OCI-LY1 (cell line): ENCODE measurements around the gene SDHD.
"Not testable (repeated sequence)": the region's sequence is repeated elsewhere in the genome, so short reads cannot be mapped to it uniquely, and the experiment has no call there.

Experiments used
- H2AFZ ChIP-seq: fragments of 200-600 bp; sonication (generic), shearing (Covaris generic); 2 replicates; pipeline ENCODE4 v1.6.0; 2014; ENCODE audit warnings: antibody characterized with exemption, mild to moderate bottlenecking, low read length
- H3F3A ChIP-seq: fragments of 200-600 bp; sonication (generic), shearing (Covaris generic); 2 replicates; pipeline ENCODE4 v1.6.0; 2014; ENCODE audit warnings: mild to moderate bottlenecking, antibody characterized with exemption, low read length, moderate library complexity; ENCODE audit not compliant: insufficient read depth
- H3K27ac ChIP-seq: fragments of 200-600 bp; sonication (generic); 2 replicates; pipeline ENCODE4 v1.5.1; 2014; ENCODE audit warnings: low read length, mixed run types, mild to moderate bottlenecking, low read depth; ENCODE audit not compliant: poor library complexity, severe bottlenecking
- H3K27me3 ChIP-seq: fragments of 200-600 bp; sonication (generic); 2 replicates; pipeline ENCODE4 v1.6.0; 2014; ENCODE audit warnings: antibody characterized with exemption, mild to moderate bottlenecking, low read length, moderate library complexity; ENCODE audit not compliant: insufficient read depth
- H3K36me3 ChIP-seq: fragments of 200-600 bp; sonication (generic); 2 replicates; pipeline ENCODE4 v1.6.1; 2014; ENCODE audit warnings: mild to moderate bottlenecking, antibody characterized with exemption, low read length, moderate library complexity, mixed read lengths; ENCODE audit not compliant: insufficient read depth
- H3K4me1 ChIP-seq: fragments of 200-600 bp; sonication (generic); 2 replicates; pipeline ENCODE4 v1.5.1; 2014; ENCODE audit warnings: mild to moderate bottlenecking, low read length, moderate library complexity; ENCODE audit not compliant: insufficient read depth, severe bottlenecking
- H3K4me2 ChIP-seq: fragments of 200-600 bp; sonication (generic), shearing (Covaris generic); 2 replicates; pipeline ENCODE4 v1.6.1; 2014; ENCODE audit warnings: low read length
- H3K4me3 ChIP-seq: fragments of 200-600 bp; sonication (generic); 2 replicates; pipeline ENCODE4 v1.5.1; 2014; ENCODE audit warnings: low read length, low read depth, mild to moderate bottlenecking, mixed read lengths; ENCODE audit not compliant: poor library complexity, severe bottlenecking
- H3K79me2 ChIP-seq: fragments of 200-600 bp; shearing (Covaris generic); 2 replicates; pipeline ENCODE4 v1.6.1; 2016; ENCODE audit warnings: mixed run types, low read length, mixed read lengths; ENCODE audit not compliant: insufficient read depth
- H3K9ac ChIP-seq: fragments of 200-600 bp; sonication (generic), shearing (Covaris generic); 2 replicates; pipeline ENCODE4 v1.6.1; 2014; ENCODE audit warnings: mild to moderate bottlenecking, low read length, mixed read lengths
- H3K9me2 ChIP-seq: fragments of 200-600 bp; sonication (generic), shearing (Covaris generic); 2 replicates; pipeline ENCODE4 v1.6.1; 2014; ENCODE audit warnings: low read depth, mild to moderate bottlenecking, low read length, mixed read lengths
- H3K9me3 ChIP-seq: fragments of 200-600 bp; shearing (Covaris generic); 2 replicates; pipeline ENCODE4 v1.6.1; 2014; ENCODE audit warnings: low read length, mixed read lengths
- H4K20me1 ChIP-seq: fragments of 200-600 bp; sonication (generic), shearing (Covaris generic); 2 replicates; pipeline ENCODE4 v1.6.0; 2016; ENCODE audit warnings: mild to moderate bottlenecking, low read length; ENCODE audit not compliant: insufficient read depth
- CTCF ChIP-seq: fragments of 200-600 bp; sonication (generic), shearing (Covaris generic); IDR thresholded peaks from 2 replicates; pipeline ENCODE4 v1.5.1; 2017; ENCODE audit warnings: mild to moderate bottlenecking, antibody characterized with exemption, low read length, moderate library complexity, mixed read lengths
- EZH2 ChIP-seq: fragments of 200-600 bp; sonication (generic), shearing (Covaris generic); IDR thresholded peaks from 2 replicates; pipeline ENCODE4 v1.8.0; 2017; ENCODE audit warnings: borderline replicate concordance, mixed run types, mild to moderate bottlenecking, antibody characterized with exemption, low read length, moderate library complexity, mixed read lengths

SDHD gene

GRCh38 chr11:112087212-112087611 is 539 bp downstream of the SDHD start:
- peaks cover 89% of the 10 kb centered on the region for H3K36me3 ChIP-seq
- peak overlapping the region; percentile 84 for H3K4me2 ChIP-seq
- H3K9me3 ChIP-seq = no peaks in the 10 kb centered on the region
- H3F3A ChIP-seq = no peaks in the 10 kb centered on the region; the same call in 1 of the 2 replicates
- no peak overlapping the region for H2AFZ ChIP-seq
- TF ChIP-seq EZH2 (no peak), CTCF (no peak)
- H4K20me1 ChIP-seq = no peaks in the 10 kb centered on the region
- H3K27ac ChIP-seq = peak overlapping the region; percentile 47
- peak overlapping the region; percentile 88 for H3K9ac ChIP-seq
- H3K9me2 ChIP-seq = no peaks in the 10 kb centered on the region
- peak overlapping the region; percentile 83 for H3K4me3 ChIP-seq
- no peaks in the 10 kb centered on the region for H3K27me3 ChIP-seq
- peaks cover 51% of the 10 kb centered on the region for H3K79me2 ChIP-seq
- H3K4me1 ChIP-seq = peaks cover 31% of the 10 kb centered on the region

GRCh38 chr11:112095302-112095701 is 8.6 kb downstream of the SDHD start:
- H3K9me3 ChIP-seq, H4K20me1 ChIP-seq, H2AFZ ChIP-seq, H3K4me3 ChIP-seq, H3K79me2 ChIP-seq, H3K27me3 ChIP-seq, H3K4me2 ChIP-seq, H3F3A ChIP-seq, H3K27ac ChIP-seq, H3K4me1 ChIP-seq, H3K9ac ChIP-seq, H3K9me2 ChIP-seq: not testable (repeated sequence)
- peaks cover 65% of the 10 kb centered on the region for H3K36me3 ChIP-seq

- no peaks in the 10 kb centered on the region for H3K9me3 ChIP-seq
- H3K4me2 ChIP-seq = no peak overlapping the region
- no peak for TF ChIP-seq CTCF
- TF ChIP-seq EZH2 = no peak
- H3K27me3 ChIP-seq = no peaks in the 10 kb centered on the region
- H3K36me3 ChIP-seq = peaks cover 57% of the 10 kb centered on the region
- no peaks in the 10 kb centered on the region for H3K79me2 ChIP-seq
- H3F3A ChIP-seq = no peaks in the 10 kb centered on the region
- no peak overlapping the region for H3K27ac ChIP-seq
- no peaks in the 10 kb centered on the region for H3K4me1 ChIP-seq
- H3K9ac ChIP-seq = no peak overlapping the region
- no peak overlapping the region for H2AFZ ChIP-seq
- no peaks in the 10 kb centered on the region for H3K9me2 ChIP-seq
- no peaks in the 10 kb centered on the region for H4K20me1 ChIP-seq
- H3K4me3 ChIP-seq = no peak overlapping the region
Observed at GRCh38 chr11:112096194-112096593, 9.5 kb downstream of the SDHD start.

GRCh38 chr11:112097734-112098528 is 11.3 kb downstream of the SDHD start:
- peaks cover 39% of the 10 kb centered on the region for H3K36me3 ChIP-seq
- H2AFZ ChIP-seq = no peak overlapping the region
- H3K4me1 ChIP-seq = no peaks in the 10 kb centered on the region
- no peak for TF ChIP-seq EZH2
- no peak for TF ChIP-seq CTCF
- no peaks in the 10 kb centered on the region for H3K27me3 ChIP-seq
- no peaks in the 10 kb centered on the region for H3K79me2 ChIP-seq
- no peaks in the 10 kb centered on the region for H3K9me2 ChIP-seq
- no peaks in the 10 kb centered on the region for H4K20me1 ChIP-seq
- H3K4me3 ChIP-seq = no peak overlapping the region
- H3K9me3 ChIP-seq = no peaks in the 10 kb centered on the region
- H3K27ac ChIP-seq = no peak overlapping the region
- H3K4me2 ChIP-seq = no peak overlapping the region
- H3F3A ChIP-seq = no peaks in the 10 kb centered on the region
- H3K9ac ChIP-seq = no peak overlapping the region
